Mammary epithelial cell (primary cell): ENCODE results near the gene DYNC1H1.

Source experiments
- EZH2 ChIP-seq: IDR thresholded peaks from 2 replicates; pipeline ENCODE4 v1.6.1; 2012; ENCODE audit warnings: low read length, inconsistent platforms, borderline replicate concordance
- TF ChIP-seq, protein P1 (sequence below), 2 donors: IDR thresholded peaks in 1 of 2; conservative IDR thresholded peaks in 1 of 2; 2 replicates each; pipeline ENCODE4 v1.5.1; 2011 to 2012; ENCODE audit warnings: inconsistent platforms in 2 of 2, low read length in 2 of 2, mild to moderate bottlenecking in 2 of 2, control low read depth in 1 of 2, low read depth in 1 of 2; ENCODE audit not compliant: insufficient read depth in 1 of 2; ENCODE audit errors: extremely low read depth in 1 of 2

- TF ChIP-seq, protein P1, sequence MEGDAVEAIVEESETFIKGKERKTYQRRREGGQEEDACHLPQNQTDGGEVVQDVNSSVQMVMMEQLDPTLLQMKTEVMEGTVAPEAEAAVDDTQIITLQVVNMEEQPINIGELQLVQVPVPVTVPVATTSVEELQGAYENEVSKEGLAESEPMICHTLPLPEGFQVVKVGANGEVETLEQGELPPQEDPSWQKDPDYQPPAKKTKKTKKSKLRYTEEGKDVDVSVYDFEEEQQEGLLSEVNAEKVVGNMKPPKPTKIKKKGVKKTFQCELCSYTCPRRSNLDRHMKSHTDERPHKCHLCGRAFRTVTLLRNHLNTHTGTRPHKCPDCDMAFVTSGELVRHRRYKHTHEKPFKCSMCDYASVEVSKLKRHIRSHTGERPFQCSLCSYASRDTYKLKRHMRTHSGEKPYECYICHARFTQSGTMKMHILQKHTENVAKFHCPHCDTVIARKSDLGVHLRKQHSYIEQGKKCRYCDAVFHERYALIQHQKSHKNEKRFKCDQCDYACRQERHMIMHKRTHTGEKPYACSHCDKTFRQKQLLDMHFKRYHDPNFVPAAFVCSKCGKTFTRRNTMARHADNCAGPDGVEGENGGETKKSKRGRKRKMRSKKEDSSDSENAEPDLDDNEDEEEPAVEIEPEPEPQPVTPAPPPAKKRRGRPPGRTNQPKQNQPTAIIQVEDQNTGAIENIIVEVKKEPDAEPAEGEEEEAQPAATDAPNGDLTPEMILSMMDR (conservative IDR thresholded peaks at IDR 0.05 in 1 of 2, IDR thresholded peaks at IDR 0.05 in 1 of 2; ENCODE audit: extremely low read depth in 1 of 2, insufficient read depth in 1 of 2, low read depth in 1 of 2, low read length in 2 of 2), result no peak
- TF ChIP-seq EZH2, result no peak
These were observed 69.9 kb downstream of the DYNC1H1 start for GRCh38 chr14:102034301-102034700.
